ENCODE measurements around the gene PTPRM.

DNA sequence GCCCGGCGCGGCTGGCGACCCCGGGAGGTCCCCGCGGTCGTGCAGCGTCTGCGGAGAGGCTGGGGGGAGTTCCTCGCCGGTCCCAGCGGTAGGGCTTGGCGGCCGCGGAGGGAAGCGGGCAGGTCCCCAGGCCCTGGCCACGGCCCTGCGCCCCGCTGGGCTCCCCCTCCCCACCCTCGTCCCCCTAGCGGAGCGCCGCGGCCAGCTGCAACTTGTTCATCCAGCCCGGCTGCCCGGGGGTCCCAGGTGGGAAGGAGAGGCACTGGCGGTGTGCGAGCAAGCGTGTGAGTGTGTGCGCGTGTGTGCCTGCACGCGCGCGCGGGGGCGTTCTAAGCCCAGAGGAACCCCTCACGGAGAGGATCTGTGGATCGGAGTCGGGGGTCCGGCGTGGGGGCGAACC is 1.3 kb downstream of the PTPRM start:
- TF ChIP-seq, protein P1, sequence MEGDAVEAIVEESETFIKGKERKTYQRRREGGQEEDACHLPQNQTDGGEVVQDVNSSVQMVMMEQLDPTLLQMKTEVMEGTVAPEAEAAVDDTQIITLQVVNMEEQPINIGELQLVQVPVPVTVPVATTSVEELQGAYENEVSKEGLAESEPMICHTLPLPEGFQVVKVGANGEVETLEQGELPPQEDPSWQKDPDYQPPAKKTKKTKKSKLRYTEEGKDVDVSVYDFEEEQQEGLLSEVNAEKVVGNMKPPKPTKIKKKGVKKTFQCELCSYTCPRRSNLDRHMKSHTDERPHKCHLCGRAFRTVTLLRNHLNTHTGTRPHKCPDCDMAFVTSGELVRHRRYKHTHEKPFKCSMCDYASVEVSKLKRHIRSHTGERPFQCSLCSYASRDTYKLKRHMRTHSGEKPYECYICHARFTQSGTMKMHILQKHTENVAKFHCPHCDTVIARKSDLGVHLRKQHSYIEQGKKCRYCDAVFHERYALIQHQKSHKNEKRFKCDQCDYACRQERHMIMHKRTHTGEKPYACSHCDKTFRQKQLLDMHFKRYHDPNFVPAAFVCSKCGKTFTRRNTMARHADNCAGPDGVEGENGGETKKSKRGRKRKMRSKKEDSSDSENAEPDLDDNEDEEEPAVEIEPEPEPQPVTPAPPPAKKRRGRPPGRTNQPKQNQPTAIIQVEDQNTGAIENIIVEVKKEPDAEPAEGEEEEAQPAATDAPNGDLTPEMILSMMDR (IDR thresholded peaks at IDR 0.05 in 2 of 3, conservative IDR thresholded peaks at IDR 0.05 in 1 of 3; ENCODE audit: borderline replicate concordance in 1 of 3, insufficient read depth in 1 of 3, low read depth in 2 of 3, low read length in 2 of 3) = no peak
- TF ChIP-seq, protein P2, sequence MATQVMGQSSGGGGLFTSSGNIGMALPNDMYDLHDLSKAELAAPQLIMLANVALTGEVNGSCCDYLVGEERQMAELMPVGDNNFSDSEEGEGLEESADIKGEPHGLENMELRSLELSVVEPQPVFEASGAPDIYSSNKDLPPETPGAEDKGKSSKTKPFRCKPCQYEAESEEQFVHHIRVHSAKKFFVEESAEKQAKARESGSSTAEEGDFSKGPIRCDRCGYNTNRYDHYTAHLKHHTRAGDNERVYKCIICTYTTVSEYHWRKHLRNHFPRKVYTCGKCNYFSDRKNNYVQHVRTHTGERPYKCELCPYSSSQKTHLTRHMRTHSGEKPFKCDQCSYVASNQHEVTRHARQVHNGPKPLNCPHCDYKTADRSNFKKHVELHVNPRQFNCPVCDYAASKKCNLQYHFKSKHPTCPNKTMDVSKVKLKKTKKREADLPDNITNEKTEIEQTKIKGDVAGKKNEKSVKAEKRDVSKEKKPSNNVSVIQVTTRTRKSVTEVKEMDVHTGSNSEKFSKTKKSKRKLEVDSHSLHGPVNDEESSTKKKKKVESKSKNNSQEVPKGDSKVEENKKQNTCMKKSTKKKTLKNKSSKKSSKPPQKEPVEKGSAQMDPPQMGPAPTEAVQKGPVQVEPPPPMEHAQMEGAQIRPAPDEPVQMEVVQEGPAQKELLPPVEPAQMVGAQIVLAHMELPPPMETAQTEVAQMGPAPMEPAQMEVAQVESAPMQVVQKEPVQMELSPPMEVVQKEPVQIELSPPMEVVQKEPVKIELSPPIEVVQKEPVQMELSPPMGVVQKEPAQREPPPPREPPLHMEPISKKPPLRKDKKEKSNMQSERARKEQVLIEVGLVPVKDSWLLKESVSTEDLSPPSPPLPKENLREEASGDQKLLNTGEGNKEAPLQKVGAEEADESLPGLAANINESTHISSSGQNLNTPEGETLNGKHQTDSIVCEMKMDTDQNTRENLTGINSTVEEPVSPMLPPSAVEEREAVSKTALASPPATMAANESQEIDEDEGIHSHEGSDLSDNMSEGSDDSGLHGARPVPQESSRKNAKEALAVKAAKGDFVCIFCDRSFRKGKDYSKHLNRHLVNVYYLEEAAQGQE (IDR thresholded peaks at IDR 0.05; ENCODE audit: low read depth) = no peak
- TF ChIP-seq SIN3A (IDR thresholded peaks at IDR 0.05; ENCODE audit: low read depth) = no peak
- TF ChIP-seq, protein P3, sequence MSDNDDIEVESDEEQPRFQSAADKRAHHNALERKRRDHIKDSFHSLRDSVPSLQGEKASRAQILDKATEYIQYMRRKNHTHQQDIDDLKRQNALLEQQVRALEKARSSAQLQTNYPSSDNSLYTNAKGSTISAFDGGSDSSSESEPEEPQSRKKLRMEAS (IDR thresholded peaks at IDR 0.05) = no peak

Measured in HCT116 (cell line).